HUES48 (cell line): Measurements from ENCODE around the gene SDK2.

Source experiments
- H3K27ac ChIP-seq: one replicate; pipeline ENCODE4 v1.7.0; 2013; ENCODE audit warnings: low read depth, low read length, inconsistent platforms
- H3K27me3 ChIP-seq: 2 replicates; pipeline ENCODE4 v1.6.1; 2013; ENCODE audit warnings: mild to moderate bottlenecking, low read length; ENCODE audit not compliant: control insufficient read depth, insufficient read depth
- H3K36me3 ChIP-seq: 2 replicates; pipeline ENCODE4 v1.6.1; 2013; ENCODE audit warnings: low read length; ENCODE audit not compliant: control insufficient read depth, insufficient read depth
- H3K4me1 ChIP-seq: 2 replicates; pipeline ENCODE4 v1.6.1; 2013; ENCODE audit warnings: mild to moderate bottlenecking, low read length; ENCODE audit not compliant: control insufficient read depth, insufficient read depth
- H3K4me3 ChIP-seq: 2 replicates; pipeline ENCODE4 v1.5.1; 2013; ENCODE audit warnings: mild to moderate bottlenecking, low read depth, low read length
- H3K9ac ChIP-seq: 2 replicates; pipeline ENCODE4 v1.6.1; 2013; ENCODE audit warnings: mild to moderate bottlenecking, low read depth, low read length, moderate library complexity
- H3K9me3 ChIP-seq: 2 replicates; pipeline ENCODE4 v1.6.1; 2013; ENCODE audit warnings: low read length; ENCODE audit not compliant: control insufficient read depth, insufficient read depth

Gene SDK2

GRCh38 chr17:73620414-73620813 is 23.8 kb downstream of the SDK2 start:
- Histone ChIP-seq H3K9me3 (no peaks in the 10 kb centered on the region), H3K9ac (no peak overlapping the region), H3K27me3 (no peaks in the 10 kb centered on the region), H3K4me1 (peaks cover 24% of the 10 kb centered on the region), H3K4me3 (no peak overlapping the region), H3K36me3 (no peaks in the 10 kb centered on the region), H3K27ac (no peak overlapping the region)

- H3K9me3 ChIP-seq, result no peaks in the 10 kb centered on the region
- H3K9ac ChIP-seq, result no peak overlapping the region
- H3K36me3 ChIP-seq, result no peaks in the 10 kb centered on the region
These were observed 26.7 kb downstream of the SDK2 start for GRCh38 chr17:73617501-73617900.

GRCh38 chr17:73616873-73617404 is 27.3 kb downstream of the SDK2 start:
- no peaks in the 10 kb centered on the region for H3K36me3 ChIP-seq
- H3K9me3 ChIP-seq, result no peaks in the 10 kb centered on the region
- H3K9ac ChIP-seq, result no peak overlapping the region
- H3K4me1 ChIP-seq, result peaks cover 40% of the 10 kb centered on the region
- H3K4me3 ChIP-seq, result no peak overlapping the region
- H3K27me3 ChIP-seq, result no peaks in the 10 kb centered on the region
- peak overlapping the region; percentile 3 for H3K27ac ChIP-seq

More at GRCh38 chr17:73617501-73617900, 26.7 kb downstream of the SDK2 start:
- H3K27me3 ChIP-seq, result no peaks in the 10 kb centered on the region
- H3K27ac ChIP-seq, result no peak overlapping the region
- peaks cover 35% of the 10 kb centered on the region for H3K4me1 ChIP-seq
- H3K4me3 ChIP-seq, result no peak overlapping the region

GRCh38 chr17:73616120-73616872 is 27.9 kb downstream of the SDK2 start:
- Histone ChIP-seq H3K27me3 (no peaks in the 10 kb centered on the region), H3K9ac (no peak overlapping the region), H3K27ac (peak overlapping the region; percentile 3), H3K36me3 (no peaks in the 10 kb centered on the region), H3K4me1 (peaks cover 44% of the 10 kb centered on the region), H3K4me3 (no peak overlapping the region), H3K9me3 (no peaks in the 10 kb centered on the region)

GRCh38 chr17:73614256-73614655 is 30.0 kb downstream of the SDK2 start:
- H3K27me3 ChIP-seq, result no peaks in the 10 kb centered on the region
- H3K4me3 ChIP-seq, result no peak overlapping the region
- no peaks in the 10 kb centered on the region for H3K36me3 ChIP-seq
- no peak overlapping the region for H3K9ac ChIP-seq
- peaks cover 44% of the 10 kb centered on the region for H3K4me1 ChIP-seq
- peak overlapping the region; percentile 95 for H3K27ac ChIP-seq
- no peaks in the 10 kb centered on the region for H3K9me3 ChIP-seq

GRCh38 chr17:73613271-73614233 is 30.7 kb downstream of the SDK2 start:
- peaks cover 44% of the 10 kb centered on the region for H3K4me1 ChIP-seq
- no peak overlapping the region for H3K9ac ChIP-seq
- H3K27ac ChIP-seq, result peak overlapping the region; percentile 95

GRCh38 chr17:73612031-73612472 is 32.2 kb downstream of the SDK2 start:
- H3K9me3 ChIP-seq, result no peaks in the 10 kb centered on the region
- H3K9ac ChIP-seq, result no peak overlapping the region
- no peak overlapping the region for H3K4me3 ChIP-seq
- no peaks in the 10 kb centered on the region for H3K27me3 ChIP-seq
- H3K36me3 ChIP-seq, result no peaks in the 10 kb centered on the region
- H3K27ac ChIP-seq, result peak overlapping the region; percentile 95
- H3K4me1 ChIP-seq, result peaks cover 35% of the 10 kb centered on the region

More at GRCh38 chr17:73613271-73614233, 30.7 kb downstream of the SDK2 start:
- no peaks in the 10 kb centered on the region for H3K9me3 ChIP-seq
- no peaks in the 10 kb centered on the region for H3K36me3 ChIP-seq
- H3K27me3 ChIP-seq, result no peaks in the 10 kb centered on the region
- H3K4me3 ChIP-seq, result peak overlapping the region; percentile 46; the same call in 1 of the 2 replicates

GRCh38 chr17:73611630-73612029 is 32.6 kb downstream of the SDK2 start:
- Histone ChIP-seq H3K36me3 (no peaks in the 10 kb centered on the region), H3K27ac (peak overlapping the region; percentile 95), H3K4me3 (no peak overlapping the region), H3K9ac (no peak overlapping the region), H3K27me3 (no peaks in the 10 kb centered on the region), H3K9me3 (no peaks in the 10 kb centered on the region), H3K4me1 (peaks cover 32% of the 10 kb centered on the region)

GRCh38 chr17:73610331-73610911 is 33.8 kb downstream of the SDK2 start:
- H3K36me3 ChIP-seq, result no peaks in the 10 kb centered on the region
- no peaks in the 10 kb centered on the region for H3K9me3 ChIP-seq
- H3K27me3 ChIP-seq, result no peaks in the 10 kb centered on the region
- no peak overlapping the region for H3K4me3 ChIP-seq
- H3K9ac ChIP-seq, result no peak overlapping the region
- peaks cover 20% of the 10 kb centered on the region for H3K4me1 ChIP-seq
- H3K27ac ChIP-seq, result no peak overlapping the region

GRCh38 chr17:73609758-73610157 is 34.5 kb downstream of the SDK2 start:
- H3K4me1 ChIP-seq, result peaks cover 13% of the 10 kb centered on the region
- H3K27ac ChIP-seq, result no peak overlapping the region
- no peaks in the 10 kb centered on the region for H3K27me3 ChIP-seq
- H3K4me3 ChIP-seq, result no peak overlapping the region
- no peaks in the 10 kb centered on the region for H3K9me3 ChIP-seq
- H3K36me3 ChIP-seq, result no peaks in the 10 kb centered on the region
- no peak overlapping the region for H3K9ac ChIP-seq
